ENCODE results near the gene COX19. TPM values are rescaled to one million over a fixed set of nuclear protein-coding genes. Genes with fewer than 3 reads are reported as not detected.

The COX19 gene
- total and polyA plus RNA-seq, 2 donors (not counting 3 experiments of a cell fraction or from before 2014, with no cell fraction given): 6.8 to 10.6 TPM

GRCh38 chr7:985127-985416 is 9.7 kb upstream of the COX19 start:
- Histone ChIP-seq H2AFZ (ENCODE audit: low read depth, low read length) (no peak overlapping the region), H3K27me3 (ENCODE audit: control insufficient read depth in 2 of 2, insufficient read depth in 2 of 2, low read length in 2 of 2) (no peaks in the 10 kb centered on the region), H3K4me1 (ENCODE audit: control insufficient read depth, extremely low read depth, insufficient read depth, low read length) (peaks cover 2% of the 10 kb centered on the region), H3K79me2 (ENCODE audit: control insufficient read depth, insufficient read depth, low read length) (no peaks in the 10 kb centered on the region), H3K36me3 (ENCODE audit: control insufficient read depth in 2 of 2, extremely low read depth in 1 of 2, insufficient read depth in 2 of 2, low read length in 2 of 2) (no peaks in the 10 kb centered on the region), H3K9me3 (replicated peaks; ENCODE audit: control insufficient read depth, insufficient read depth, low read length) (no peaks in the 10 kb centered on the region), H3K4me3 (replicated peaks in 1 of 3; ENCODE audit: insufficient read depth in 1 of 3, low read depth in 1 of 3, low read length in 3 of 3) (no peak overlapping the region), H3K27ac (ENCODE audit: insufficient read depth, low read depth, low read length) (no peak overlapping the region), H4K20me1 (replicated peaks; ENCODE audit: control insufficient read depth, extremely low read depth, insufficient read depth, low read length) (no peaks in the 10 kb centered on the region), H3K9ac (replicated peaks; ENCODE audit: extremely low read depth, insufficient read depth, low read length) (no peak overlapping the region), H3K4me2 (ENCODE audit: insufficient read depth, low read length) (no peak overlapping the region), H3K9me1 (replicated peaks; ENCODE audit: control insufficient read depth, extremely low read depth, insufficient read depth, low read length) (no peaks in the 10 kb centered on the region)
- DNase-seq (ENCODE audit: low read depth, low spot score) (no peak), FAIRE-seq (no peak)
- no TSS peak for BruUV-seq (replicated peaks)
- TF ChIP-seq MYC (IDR thresholded peaks at IDR 0.05; ENCODE audit: low read depth, low read length): no peak
- TF ChIP-seq JUN (IDR thresholded peaks at IDR 0.05; ENCODE audit: borderline replicate concordance, insufficient read depth, insufficient read length, low read depth): no peak
- TF ChIP-seq EZH2 (IDR thresholded peaks at IDR 0.05; ENCODE audit: borderline replicate concordance, low read depth, low read length, severe bottlenecking): no peak
- TF ChIP-seq POLR2AphosphoS5 (IDR thresholded peaks at IDR 0.05; ENCODE audit: insufficient read depth, low read depth, low read length): no peak
- TF ChIP-seq POLR2A (IDR thresholded peaks at IDR 0.05; ENCODE audit: low read depth, low read length): no peak
- TF ChIP-seq, protein P1, sequence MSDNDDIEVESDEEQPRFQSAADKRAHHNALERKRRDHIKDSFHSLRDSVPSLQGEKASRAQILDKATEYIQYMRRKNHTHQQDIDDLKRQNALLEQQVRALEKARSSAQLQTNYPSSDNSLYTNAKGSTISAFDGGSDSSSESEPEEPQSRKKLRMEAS (IDR thresholded peaks at IDR 0.05; ENCODE audit: insufficient read depth, insufficient read length): no peak
- no peak for TF ChIP-seq GATA2 (IDR thresholded peaks at IDR 0.05; ENCODE audit: insufficient read depth, insufficient read length, low read depth, low read length)
- TF ChIP-seq FOS (IDR thresholded peaks at IDR 0.05; ENCODE audit: borderline replicate concordance, insufficient read depth, low read length): no peak
- no peak for TF ChIP-seq CTCF (IDR thresholded peaks at IDR 0.05; ENCODE audit: extremely low read depth in 1 of 2, insufficient read depth in 1 of 2, low read depth in 1 of 2, low read length in 2 of 2)
- POLR2A ChIA-PET: no interaction called here
- dilution Hi-C loops (cut with MboI; ENCODE audit: extremely low pct_ligation_motif_present, low sequenced_read_pairs) (no loop called here), intact Hi-C loops (cut with micrococcal nuclease) (no loop called here)
- CTCF ChIA-PET: interaction anchor here (1.5 to 3.2 kb wide), 3 partner anchors 81 to 192 kb away, joined by 3 to 14 read pairs (median 5); no protein-coding TSS in a partner anchor
